Activated effector memory CD4-positive, alpha-beta T cell treated with Interleukin-2 at 50 U/mL for 16 hours (primary cell): ENCODE data around the gene BLOC1S6.

Experiments
- DNase-seq: peaks from one replicate; pipeline ENCODE4 v3.0.0-alpha.2; 2020

The BLOC1S6 gene

GRCh38 chr15:45587095-45587862, at the start of gene BLOC1S6:
Gene BLOC1S6 (plus strand): TSS chr15:45587379. CDS start chr15:45587444, 65 bp downstream.
- DNase-seq = peak; percentile 81

GRCh38 chr15:45539680-45540079, 47.5 kb upstream of the BLOC1S6 start:
- no peak for DNase-seq

GRCh38 chr15:45540531-45540930, 46.6 kb upstream of the BLOC1S6 start:
- no peak for DNase-seq

- DNase-seq = no peak
Observed at GRCh38 chr15:45543051-45543450, 44.1 kb upstream of the BLOC1S6 start.

- DNase-seq = no peak
Observed at GRCh38 chr15:45544266-45545023, 42.7 kb upstream of the BLOC1S6 start.

GRCh38 chr15:45546789-45547188, 40.4 kb upstream of the BLOC1S6 start:
- no peak for DNase-seq

- no peak for DNase-seq
Observed at GRCh38 chr15:45548753-45549520, 38.2 kb upstream of the BLOC1S6 start.

- DNase-seq = no peak
Observed at GRCh38 chr15:45549541-45550220, 37.5 kb upstream of the BLOC1S6 start.

- no peak for DNase-seq
Observed at GRCh38 chr15:45550436-45550835, 36.7 kb upstream of the BLOC1S6 start.

GRCh38 chr15:45551676-45552075, 35.5 kb upstream of the BLOC1S6 start:
- no peak for DNase-seq

- no peak for DNase-seq
Observed at GRCh38 chr15:45555934-45556608, 31.1 kb upstream of the BLOC1S6 start.

- DNase-seq = no peak
Observed at GRCh38 chr15:45572617-45573016, 14.6 kb upstream of the BLOC1S6 start.

- DNase-seq = no peak
Observed at GRCh38 chr15:45573961-45574629, 13.1 kb upstream of the BLOC1S6 start.

GRCh38 chr15:45581919-45582318, 5.3 kb upstream of the BLOC1S6 start:
- no peak for DNase-seq

- DNase-seq = no peak
Observed at GRCh38 chr15:45583731-45584639, 3.2 kb upstream of the BLOC1S6 start.

GRCh38 chr15:45585069-45585791, 1.9 kb upstream of the BLOC1S6 start:
- no peak for DNase-seq

GRCh38 chr15:45586125-45586524, 1.1 kb upstream of the BLOC1S6 start:
- no peak for DNase-seq

GRCh38 chr15:45586601-45587094, 531 bp upstream of the BLOC1S6 start:
- no peak for DNase-seq

GRCh38 chr15:45587863-45588170, 638 bp downstream of the BLOC1S6 start:
- no peak for DNase-seq
